NB4 (cell line): Measurements from ENCODE around the gene SPPL2B.

Experiments used
- DNase-seq: peaks from one replicate; pipeline ENCODE4 v3.0.0; 2010; ENCODE audit warnings: low read depth
- H3K4me3 ChIP-seq: one replicate; pipeline ENCODE4 v1.5.1; 2011; ENCODE audit warnings: mild to moderate bottlenecking, low read depth, low read length, moderate library complexity
- CTCF ChIP-seq: IDR thresholded peaks from one replicate; pipeline ENCODE4 v1.5.1; 2012; ENCODE audit warnings: low read depth, low read length
- MAX ChIP-seq: IDR thresholded peaks from 2 replicates; pipeline ENCODE4 v1.6.1; 2011; ENCODE audit warnings: low read depth, low read length
- MYC ChIP-seq: IDR thresholded peaks from 2 replicates; pipeline ENCODE4 v1.6.1; 2011; ENCODE audit warnings: low read depth, low read length
- POLR2A ChIP-seq: IDR thresholded peaks from 2 replicates; pipeline ENCODE4 v1.6.1; 2011; ENCODE audit warnings: mild to moderate bottlenecking; ENCODE audit not compliant: insufficient read length; ENCODE audit errors: extremely low read depth

SPPL2B gene

GRCh38 chr19:2361246-2362045 is 33.0 kb downstream of the SPPL2B start:
- DNase-seq, result no peak
- no peak overlapping the region for H3K4me3 ChIP-seq
- TF ChIP-seq MYC, result no peak
- no peak for TF ChIP-seq CTCF
- TF ChIP-seq POLR2A, result no peak
- no peak for TF ChIP-seq MAX

GRCh38 chr19:2362046-2362969 is 33.8 kb downstream of the SPPL2B start:
- TF ChIP-seq MYC (no peak), POLR2A (no peak), CTCF (no peak), MAX (no peak)
- no peak overlapping the region for H3K4me3 ChIP-seq
- no peak for DNase-seq

- DNase-seq, result no peak
- H3K4me3 ChIP-seq, result no peak overlapping the region
- TF ChIP-seq MAX (no peak), CTCF (no peak)
These were observed 34.5 kb downstream of the SPPL2B start for GRCh38 chr19:2362970-2363300.

GRCh38 chr19:2363419-2363818 is 34.9 kb downstream of the SPPL2B start:
- no peak for TF ChIP-seq MAX
- TF ChIP-seq POLR2A, result no peak
- TF ChIP-seq MYC, result no peak
- DNase-seq, result no peak
- H3K4me3 ChIP-seq, result no peak overlapping the region

- H3K4me3 ChIP-seq, result no peak overlapping the region
- no peak for DNase-seq
- TF ChIP-seq POLR2A, result no peak
- TF ChIP-seq MYC, result no peak
- no peak for TF ChIP-seq MAX
- TF ChIP-seq CTCF, result no peak
These were observed 36.9 kb downstream of the SPPL2B start for GRCh38 chr19:2365201-2365970.

- TF ChIP-seq CTCF, result no peak
- no peak for TF ChIP-seq MAX
- no peak for TF ChIP-seq MYC
- no peak for TF ChIP-seq POLR2A
- peak; percentile 52 for DNase-seq
These were observed 43.2 kb downstream of the SPPL2B start for GRCh38 chr19:2371656-2372055.

More at GRCh38 chr19:2371656-2372055, 43.2 kb downstream of the SPPL2B start:
- H3K4me3 ChIP-seq, result no peak overlapping the region
